Transverse colon (tissue), 3 donors: ENCODE results near the gene CYP1A1.

Experiments
- POLR2A ChIP-seq: fragments of 450-650 bp; IDR thresholded peaks from one replicate; pipeline ENCODE4 v1.6.1; 2016; ENCODE audit warnings: antibody characterized with exemption, mild to moderate bottlenecking, moderate library complexity
- TF ChIP-seq, protein P1 (sequence below), 5 experiments: fragments of 200-600 bp in 3 of 5; fragments of 450-650 bp in 2 of 5; sonication (generic) in 3 of 5; IDR thresholded peaks; 1 replicate in 2 of 5; 2 replicates in 3 of 5; pipeline ENCODE4 v1.5.1; 2016 to 2017; ENCODE audit warnings: antibody characterized with exemption in 5 of 5, inconsistent platforms in 3 of 5, mild to moderate bottlenecking in 2 of 5, moderate library complexity in 1 of 5

DNA sequence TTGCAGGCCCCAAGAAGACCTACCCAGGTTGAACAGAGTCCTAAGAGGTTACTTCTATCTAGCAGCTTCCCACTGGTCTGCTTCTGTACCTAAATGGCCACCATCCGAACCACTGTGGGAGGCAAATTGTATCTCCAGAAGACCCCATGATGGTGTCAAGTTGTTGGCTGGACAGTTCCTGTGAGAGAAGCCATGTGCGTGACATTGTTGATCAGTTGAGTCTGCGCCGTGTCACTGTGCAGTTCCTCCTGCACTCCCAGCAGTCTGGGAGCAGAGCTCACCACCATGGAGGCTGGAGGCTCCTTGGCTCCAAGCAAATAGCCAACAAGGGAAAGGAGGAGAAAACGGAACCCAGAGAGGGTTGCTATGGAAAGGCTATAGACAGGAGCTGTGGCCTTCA, 7.5 kb upstream of the CYP1A1 start:
- TF ChIP-seq POLR2A, result no peak
- TF ChIP-seq, protein P1, sequence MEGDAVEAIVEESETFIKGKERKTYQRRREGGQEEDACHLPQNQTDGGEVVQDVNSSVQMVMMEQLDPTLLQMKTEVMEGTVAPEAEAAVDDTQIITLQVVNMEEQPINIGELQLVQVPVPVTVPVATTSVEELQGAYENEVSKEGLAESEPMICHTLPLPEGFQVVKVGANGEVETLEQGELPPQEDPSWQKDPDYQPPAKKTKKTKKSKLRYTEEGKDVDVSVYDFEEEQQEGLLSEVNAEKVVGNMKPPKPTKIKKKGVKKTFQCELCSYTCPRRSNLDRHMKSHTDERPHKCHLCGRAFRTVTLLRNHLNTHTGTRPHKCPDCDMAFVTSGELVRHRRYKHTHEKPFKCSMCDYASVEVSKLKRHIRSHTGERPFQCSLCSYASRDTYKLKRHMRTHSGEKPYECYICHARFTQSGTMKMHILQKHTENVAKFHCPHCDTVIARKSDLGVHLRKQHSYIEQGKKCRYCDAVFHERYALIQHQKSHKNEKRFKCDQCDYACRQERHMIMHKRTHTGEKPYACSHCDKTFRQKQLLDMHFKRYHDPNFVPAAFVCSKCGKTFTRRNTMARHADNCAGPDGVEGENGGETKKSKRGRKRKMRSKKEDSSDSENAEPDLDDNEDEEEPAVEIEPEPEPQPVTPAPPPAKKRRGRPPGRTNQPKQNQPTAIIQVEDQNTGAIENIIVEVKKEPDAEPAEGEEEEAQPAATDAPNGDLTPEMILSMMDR (IDR thresholded peaks at IDR 0.05), result no peak
